PC-9 (cell line): ENCODE results near the gene TBCD. TPM values are rescaled to one million over a fixed set of nuclear protein-coding genes. Genes with fewer than 3 reads are reported as not detected.

Source experiments
- BruUV-seq: library from RNA; stranded (reverse); fragments of 400-500 nt; replicated peaks from 2 replicates; lab custom pipeline; 2021; lab: Mats Ljungman, UMichigan
- CTCF ChIA-PET: fragments of 300-600 bp; sonication (Branson Sonifier 250); formaldehyde crosslinking; loops from one replicate; lab custom pipeline; 2022; ENCODE audit warnings: antibody characterized with exemption; lab: Charles Lee
- POLR2A ChIA-PET: fragments of 300-600 bp; sonication (Branson Sonifier 250); formaldehyde crosslinking; loops from one replicate; lab custom pipeline; 2022; ENCODE audit warnings: antibody characterized with exemption; ENCODE audit not compliant: unreplicated experiment; lab: Charles Lee
- DNase-seq, 2 experiments: peaks; one replicate each; pipeline versions ENCODE4 v3.0.0 to v3.0.0-alpha.2; 2015 to 2022; ENCODE audit warnings: mixed read lengths in 1 of 2
- H2AFZ ChIP-seq: fragments of 200-600 bp; sonication (generic); 2 replicates; pipeline ENCODE4 v1.8.1; 2017; ENCODE audit warnings: antibody characterized with exemption
- H3F3A ChIP-seq: fragments of 200-600 bp; sonication (generic); 2 replicates; pipeline ENCODE4 v1.8.1; 2017; ENCODE audit warnings: antibody characterized with exemption, mild to moderate bottlenecking, low read depth; ENCODE audit not compliant: insufficient read depth
- H3K27ac ChIP-seq: fragments of 200-600 bp; sonication (generic); 2 replicates; pipeline ENCODE4 v1.6.1; 2016; ENCODE audit warnings: mixed run types
- H3K27me3 ChIP-seq: fragments of 200-600 bp; sonication (generic); 2 replicates; pipeline ENCODE4 v1.6.1; 2016; ENCODE audit warnings: low read depth, mixed run types; ENCODE audit not compliant: insufficient read depth
- H3K36me3 ChIP-seq: fragments of 200-600 bp; sonication (generic); 2 replicates; pipeline ENCODE4 v1.6.1; 2016; ENCODE audit warnings: low read depth, mixed run types
- H3K4me1 ChIP-seq: fragments of 200-600 bp; sonication (generic); replicated peaks from 2 replicates; pipeline ENCODE4 v1.6.1; 2016; ENCODE audit warnings: mixed run types; ENCODE audit not compliant: insufficient read depth
- H3K4me2 ChIP-seq: fragments of 200-600 bp; sonication (generic); 2 replicates; pipeline ENCODE4 v1.6.1; 2017; ENCODE audit warnings: mixed run types
- H3K4me3 ChIP-seq: fragments of 200-600 bp; sonication (generic); 2 replicates; pipeline ENCODE4 v1.6.1; 2016; ENCODE audit warnings: mixed run types
- H3K79me2 ChIP-seq: fragments of 200-600 bp; sonication (generic); 2 replicates; pipeline ENCODE4 v1.6.1; 2017; ENCODE audit warnings: low read depth, mixed run types
- H3K9me2 ChIP-seq: fragments of 200-600 bp; sonication (generic); 2 replicates; pipeline ENCODE4 v1.8.1; 2017; ENCODE audit warnings: mild to moderate bottlenecking; ENCODE audit not compliant: insufficient read depth
- H3K9me3 ChIP-seq: fragments of 200-600 bp; sonication (generic); 2 replicates; pipeline ENCODE4 v1.8.1; 2016; ENCODE audit warnings: low read depth; ENCODE audit not compliant: insufficient read depth
- H4K20me1 ChIP-seq: fragments of 200-600 bp; sonication (generic); 2 replicates; pipeline ENCODE4 v1.8.1; 2017; ENCODE audit not compliant: insufficient read depth
- EZH2 ChIP-seq: fragments of 200-600 bp; sonication (generic); IDR thresholded peaks from 2 replicates; pipeline ENCODE4 v1.8.0; 2017; ENCODE audit warnings: antibody characterized with exemption, low read depth
- intact Hi-C: fragments of 100-400 bp; cut with micrococcal nuclease; formaldehyde crosslinking; loops from one replicate; pipeline ENCODE4 v1.10.0; 2022; ENCODE audit not compliant: unreplicated experiment
- total RNA-seq: library from RNA; stranded (reverse); gene quantifications from 2 replicates; pipeline ENCODE4 v1.2.3, GENCODE V29; 2021
- TF ChIP-seq, protein P1 (sequence below): fragments of 200-600 bp; sonication (generic); conservative IDR thresholded peaks from 2 replicates; pipeline ENCODE4 v1.6.1; 2017; ENCODE audit warnings: mixed run types, antibody characterized with exemption, mild to moderate bottlenecking, moderate library complexity

TBCD gene
- total RNA-seq, 1 experiment from 2014 or later: 115 TPM

GRCh38 chr17:82923366-82924113, 171.7 kb downstream of the TBCD start:
- Histone ChIP-seq H3K4me1 (no peaks in the 10 kb centered on the region), H4K20me1 (no peaks in the 10 kb centered on the region), H2AFZ (no peak overlapping the region), H3K9me2 (no peaks in the 10 kb centered on the region), H3K4me2 (no peak overlapping the region), H3K79me2 (no peaks in the 10 kb centered on the region), H3F3A (no peaks in the 10 kb centered on the region), H3K27me3 (no peaks in the 10 kb centered on the region), H3K9me3 (no peaks in the 10 kb centered on the region), H3K36me3 (no peaks in the 10 kb centered on the region), H3K27ac (no peak overlapping the region), H3K4me3 (no peak overlapping the region)
- DNase-seq: no peak
- no TSS peak for BruUV-seq
- intact Hi-C loops: no loop called here
- ChIA-PET CTCF (no interaction called here), POLR2A (no interaction called here)
- no peak for TF ChIP-seq EZH2
- TF ChIP-seq, protein P1, sequence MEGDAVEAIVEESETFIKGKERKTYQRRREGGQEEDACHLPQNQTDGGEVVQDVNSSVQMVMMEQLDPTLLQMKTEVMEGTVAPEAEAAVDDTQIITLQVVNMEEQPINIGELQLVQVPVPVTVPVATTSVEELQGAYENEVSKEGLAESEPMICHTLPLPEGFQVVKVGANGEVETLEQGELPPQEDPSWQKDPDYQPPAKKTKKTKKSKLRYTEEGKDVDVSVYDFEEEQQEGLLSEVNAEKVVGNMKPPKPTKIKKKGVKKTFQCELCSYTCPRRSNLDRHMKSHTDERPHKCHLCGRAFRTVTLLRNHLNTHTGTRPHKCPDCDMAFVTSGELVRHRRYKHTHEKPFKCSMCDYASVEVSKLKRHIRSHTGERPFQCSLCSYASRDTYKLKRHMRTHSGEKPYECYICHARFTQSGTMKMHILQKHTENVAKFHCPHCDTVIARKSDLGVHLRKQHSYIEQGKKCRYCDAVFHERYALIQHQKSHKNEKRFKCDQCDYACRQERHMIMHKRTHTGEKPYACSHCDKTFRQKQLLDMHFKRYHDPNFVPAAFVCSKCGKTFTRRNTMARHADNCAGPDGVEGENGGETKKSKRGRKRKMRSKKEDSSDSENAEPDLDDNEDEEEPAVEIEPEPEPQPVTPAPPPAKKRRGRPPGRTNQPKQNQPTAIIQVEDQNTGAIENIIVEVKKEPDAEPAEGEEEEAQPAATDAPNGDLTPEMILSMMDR: no peak

- Histone ChIP-seq H3K27me3 (no peaks in the 10 kb centered on the region), H4K20me1 (no peaks in the 10 kb centered on the region), H3K9me2 (no peaks in the 10 kb centered on the region), H2AFZ (no peak overlapping the region), H3F3A (no peaks in the 10 kb centered on the region), H3K79me2 (no peaks in the 10 kb centered on the region), H3K27ac (no peak overlapping the region), H3K36me3 (no peaks in the 10 kb centered on the region), H3K4me1 (no peaks in the 10 kb centered on the region), H3K4me2 (no peak overlapping the region), H3K4me3 (no peak overlapping the region), H3K9me3 (no peaks in the 10 kb centered on the region)
- DNase-seq: no peak
- POLR2A ChIA-PET: no interaction called here
- intact Hi-C loops: no loop called here
- no peak for TF ChIP-seq EZH2
- TF ChIP-seq, protein P1: no peak
- no TSS peak for BruUV-seq
- CTCF ChIA-PET: no interaction called here
These were observed 172.3 kb downstream of the TBCD start for GRCh38 chr17:82924214-82924613.

- Histone ChIP-seq H3K4me1 (no peaks in the 10 kb centered on the region), H3K4me3 (no peak overlapping the region), H3K4me2 (no peak overlapping the region), H3K27ac (no peak overlapping the region), H3K9me2 (no peaks in the 10 kb centered on the region), H3K79me2 (no peaks in the 10 kb centered on the region), H3F3A (no peaks in the 10 kb centered on the region), H3K36me3 (no peaks in the 10 kb centered on the region), H3K9me3 (no peaks in the 10 kb centered on the region), H3K27me3 (no peaks in the 10 kb centered on the region), H4K20me1 (no peaks in the 10 kb centered on the region), H2AFZ (no peak overlapping the region)
- no peak for TF ChIP-seq EZH2
- TF ChIP-seq, protein P1: no peak
- POLR2A ChIA-PET: interaction anchor here (0.7 kb wide), 1 partner anchor 131 kb away, joined by 6 read pairs; no protein-coding TSS in a partner anchor
- BruUV-seq: no TSS peak
- DNase-seq: peak in 1 of 2 experiments; percentile 29
- CTCF ChIA-PET: no interaction called here
- intact Hi-C loops: no loop called here
These were observed 172.9 kb downstream of the TBCD start for GRCh38 chr17:82924812-82925211.
